HG03025 (cell line): ENCODE results near the gene UBE2O.
"Not testable (repeated sequence)": the region's sequence is repeated elsewhere in the genome, so short reads cannot be mapped to it uniquely, and the experiment has no call there.

Experiments used
- ATAC-seq: cut with Tn5 transposase; IDR thresholded peaks from one replicate; pipeline ENCODE4 v1.9.1; 2021; ENCODE audit warnings: mild to moderate bottlenecking, moderate library complexity; ENCODE audit not compliant: unreplicated experiment, low FRiP score

UBE2O gene

DNA sequence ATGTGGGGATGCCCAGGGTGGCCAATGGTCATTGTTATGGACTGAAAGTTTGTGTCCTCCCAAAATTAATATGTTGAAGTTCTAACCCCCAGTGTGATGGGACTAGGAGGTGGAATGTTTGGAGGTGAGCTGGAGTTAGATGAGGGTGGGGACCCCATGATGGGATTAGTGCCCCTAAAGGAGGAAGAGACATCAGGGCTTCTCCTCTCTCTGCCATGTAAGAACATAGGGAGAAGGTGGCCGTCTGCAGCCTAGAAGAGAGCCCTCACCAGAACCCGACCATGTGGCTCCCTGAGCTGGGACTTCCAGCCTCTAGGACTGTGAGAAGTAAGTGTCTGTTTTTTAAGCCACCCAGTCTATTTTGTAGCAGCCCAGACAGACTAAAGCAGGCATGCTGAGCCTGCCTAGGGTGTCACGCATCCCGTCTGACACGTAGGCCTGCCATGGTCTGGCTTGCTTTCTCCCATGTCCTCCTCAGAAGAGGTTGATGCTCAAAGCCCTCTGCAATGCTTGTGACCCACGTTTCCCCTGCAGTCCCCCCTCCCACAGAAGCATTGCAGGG lies 95.3 kb downstream of the UBE2O start:
- no peak for ATAC-seq

DNA sequence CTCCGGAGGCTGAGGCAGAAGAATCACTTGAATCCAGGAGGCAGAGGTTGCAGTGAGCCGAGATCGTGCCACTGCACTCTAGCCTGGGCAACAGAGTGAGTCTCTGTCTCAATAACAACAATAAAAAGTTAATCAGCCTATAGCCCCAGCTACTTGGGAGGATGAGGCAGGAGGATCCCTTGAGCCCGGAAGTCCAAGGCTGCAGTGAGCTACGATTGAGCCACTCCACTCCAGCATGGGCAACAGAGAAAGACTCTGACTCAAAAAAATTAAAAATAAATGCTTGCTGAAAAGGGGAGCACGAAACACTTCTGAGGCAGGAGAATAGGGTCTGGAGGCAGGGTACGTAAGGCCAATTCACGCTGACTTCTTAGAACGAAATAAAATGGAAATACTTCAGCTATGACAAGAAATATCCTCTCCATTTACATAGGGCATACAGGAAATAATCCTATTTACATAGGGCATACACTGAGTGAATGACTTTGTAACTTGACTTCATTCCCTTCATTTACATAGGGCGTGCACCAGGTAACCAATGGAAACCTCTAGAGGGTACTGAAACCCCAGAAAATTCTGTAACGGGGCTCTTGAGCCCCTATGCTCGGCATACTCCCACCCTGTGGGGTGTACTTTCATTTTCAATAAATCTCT lies 96.0 kb downstream of the UBE2O start:
- ATAC-seq, result no peak

DNA sequence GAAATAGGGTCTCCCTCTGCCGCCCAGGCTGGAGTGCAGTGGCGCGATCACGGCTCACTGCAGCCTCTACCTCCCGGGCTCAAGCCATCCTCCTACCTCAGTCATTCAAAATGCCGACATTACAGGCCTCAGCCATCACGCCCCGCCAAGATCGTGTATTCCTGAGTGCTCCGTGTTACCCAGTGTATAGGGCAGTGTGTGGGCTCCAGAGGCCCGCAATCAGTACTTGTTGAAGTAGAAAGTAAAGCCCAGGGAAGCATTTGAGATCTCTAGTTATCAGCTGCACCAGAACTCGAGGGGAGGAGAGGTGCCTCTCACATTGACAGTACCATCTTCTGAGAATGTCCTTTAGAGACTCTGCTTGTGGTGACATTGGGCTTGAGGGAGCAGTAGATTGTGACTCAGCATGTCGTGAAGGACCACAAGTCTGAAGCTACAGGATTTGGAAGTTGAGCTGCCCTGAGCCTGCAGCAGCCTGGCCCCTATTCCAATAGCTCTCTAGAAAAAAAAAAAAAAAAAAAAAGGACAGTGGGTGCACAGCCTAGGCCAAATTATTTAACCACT lies 98.1 kb downstream of the UBE2O start:
- no peak for ATAC-seq

GRCh38 chr17:76354317-76354729 lies 98.6 kb downstream of the UBE2O start:
- no peak for ATAC-seq

- peak; percentile 71 for ATAC-seq
These were observed 99.2 kb downstream of the UBE2O start, which contains the start of gene PRPSAP1 for GRCh38 chr17:76353599-76354316. Gene PRPSAP1 (minus strand): TSS chr17:76353916. CDS start chr17:76353703, 213 bp downstream.

DNA sequence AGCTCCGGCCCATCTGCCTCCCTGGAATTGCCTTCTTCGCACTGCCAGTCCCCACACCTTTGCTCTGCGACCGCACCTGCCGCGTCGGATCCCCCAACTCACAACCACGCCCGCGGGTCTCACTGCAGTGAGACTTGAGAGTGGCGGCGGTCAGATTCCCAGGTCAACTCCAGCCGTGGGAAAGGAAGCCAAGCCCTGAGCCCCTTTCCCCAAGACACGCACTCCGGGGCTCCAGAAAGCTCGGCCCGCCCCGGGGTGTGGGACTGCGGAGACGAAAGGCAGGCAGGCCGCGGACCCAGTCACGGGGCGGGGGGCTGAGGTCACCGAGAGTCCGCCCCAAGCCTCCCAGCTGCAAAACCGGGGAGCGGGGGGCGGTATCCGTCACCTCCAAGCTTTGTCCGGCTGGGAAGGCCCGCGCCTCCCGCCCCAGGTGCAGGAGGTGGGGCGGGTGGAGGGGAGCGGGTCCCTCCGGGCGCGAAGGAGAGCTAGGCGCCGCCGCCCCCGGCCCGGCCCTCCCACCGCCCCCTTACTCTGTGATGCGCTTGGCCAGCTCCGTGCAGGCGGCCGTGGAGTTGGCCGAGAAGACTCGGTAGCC lies 99.9 kb downstream of the UBE2O start:
- ATAC-seq, result peak; percentile 17

DNA sequence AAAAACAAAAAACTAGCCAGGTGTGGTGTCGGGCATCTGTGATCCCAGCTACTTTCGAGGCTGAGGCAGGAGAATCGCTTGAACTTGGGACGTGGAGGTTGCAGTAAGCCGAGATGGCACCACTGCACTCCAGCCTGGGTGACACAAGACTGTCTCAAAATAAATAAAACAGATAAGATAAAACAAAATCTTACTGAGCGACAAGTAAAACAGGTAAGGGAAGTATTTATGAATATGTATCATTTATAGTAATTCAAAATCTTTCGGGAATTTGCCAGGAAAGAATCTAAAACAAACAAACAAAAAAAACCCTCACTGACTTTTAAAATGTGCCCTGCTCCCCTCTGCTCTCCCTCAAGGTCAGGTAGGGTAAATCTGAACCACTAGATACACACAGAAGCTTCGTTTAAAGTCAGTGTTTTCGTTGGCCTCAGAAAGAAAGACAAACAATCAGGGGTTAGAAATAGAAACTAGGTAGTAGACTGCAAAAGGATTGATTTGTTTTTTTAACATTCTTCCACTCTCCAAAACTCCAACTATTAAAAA lies 101.4 kb downstream of the UBE2O start:
- ATAC-seq, result no peak

DNA sequence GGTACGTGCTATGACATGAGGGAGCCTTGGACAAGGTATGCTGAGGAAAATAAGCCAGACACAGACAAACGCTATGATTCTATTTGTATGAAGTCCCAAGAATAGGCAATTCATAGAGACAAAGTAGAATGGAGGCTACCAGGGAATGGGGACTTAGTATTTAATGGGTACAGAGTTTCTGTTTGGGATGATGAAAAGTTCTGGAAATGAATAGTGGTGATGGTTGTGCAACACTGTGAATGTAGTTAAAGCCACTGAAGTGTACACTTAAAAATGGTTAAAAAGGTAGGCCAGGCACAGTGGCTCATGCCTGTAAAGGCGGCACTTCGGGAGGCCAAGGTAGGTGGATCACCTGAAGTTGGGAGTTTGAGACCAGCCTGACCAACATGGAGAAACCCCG lies 102.5 kb downstream of the UBE2O start:
- no peak for ATAC-seq

DNA sequence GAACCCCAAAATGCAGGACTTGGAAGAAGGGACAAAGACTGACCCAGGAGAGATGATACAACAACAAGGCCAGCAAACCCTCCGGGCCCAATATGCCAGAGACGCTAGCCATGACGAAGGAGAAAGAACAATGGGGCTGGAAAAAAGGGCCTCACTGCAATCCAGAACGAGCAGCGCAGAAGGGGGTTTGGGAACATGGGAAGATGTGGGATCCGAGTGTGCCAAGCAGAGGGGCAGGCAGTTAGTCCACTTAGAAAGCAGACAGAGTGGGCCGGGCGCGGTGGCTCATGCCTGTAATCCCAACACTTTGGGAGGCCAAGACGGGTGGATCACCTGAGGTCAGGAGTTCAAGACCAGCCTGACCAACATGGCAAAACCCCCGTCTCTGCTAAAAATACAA lies 106.0 kb downstream of the UBE2O start:
- ATAC-seq, result not testable (repeated sequence)

DNA sequence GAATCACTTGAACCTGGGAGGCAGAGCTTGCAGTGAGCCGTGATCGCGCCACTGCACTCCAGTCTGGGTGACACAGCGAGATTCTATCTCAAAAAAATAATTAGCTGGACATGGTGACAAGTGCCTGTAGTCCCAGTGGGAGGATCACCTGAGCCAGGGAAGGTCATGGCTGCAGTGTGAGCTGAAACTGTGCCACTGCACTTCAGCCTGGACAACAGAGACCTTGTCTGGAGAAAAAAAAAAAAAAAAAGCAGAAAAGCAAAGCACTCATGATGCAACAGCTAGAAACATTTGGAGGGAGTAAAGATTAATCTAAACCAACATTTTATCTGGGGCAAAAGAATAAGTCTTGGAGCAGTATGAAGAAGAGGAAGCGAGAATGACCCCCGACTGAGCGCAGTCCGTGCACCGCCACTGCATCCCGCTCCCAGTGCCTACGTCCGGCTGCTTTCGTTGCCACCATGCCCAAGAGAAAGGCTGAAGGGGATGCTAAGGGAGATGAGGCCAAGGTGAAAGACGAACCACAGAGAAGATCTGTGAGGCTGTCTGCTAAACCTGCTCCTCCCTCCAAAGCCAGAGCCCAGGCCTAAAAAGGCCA lies 107.5 kb downstream of the UBE2O start:
- no peak for ATAC-seq

- no peak for ATAC-seq
These were observed 109.8 kb downstream of the UBE2O start for GRCh38 chr17:76343106-76343505.

DNA sequence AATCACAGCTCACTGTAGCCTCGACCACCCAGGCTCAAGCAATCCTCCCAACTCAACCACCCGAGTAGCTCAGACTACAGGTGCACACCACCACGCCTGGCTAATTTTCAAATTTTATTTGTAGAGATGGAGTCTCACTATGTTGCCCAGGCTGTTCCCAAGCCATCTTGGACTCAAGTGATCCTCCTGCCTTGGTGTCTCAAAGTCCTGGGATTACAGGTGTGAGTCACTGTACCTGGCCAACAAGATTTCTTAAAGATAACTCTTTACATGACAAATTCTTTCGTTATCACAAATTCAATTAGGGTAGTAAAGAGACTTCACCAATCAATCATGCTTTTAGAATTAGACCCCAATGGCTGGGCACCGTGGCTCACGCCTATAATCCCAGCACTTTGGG lies 111.7 kb downstream of the UBE2O start:
- no peak for ATAC-seq
